Loucy (cell line): ENCODE measurements around the gene MAN1B1.

ENCODE experiments used
- H2AFZ ChIP-seq: fragments of 200-600 bp; sonication (generic); 2 replicates; pipeline ENCODE4 v1.6.0; 2016; ENCODE audit warnings: antibody characterized with exemption, mild to moderate bottlenecking, low read length, moderate library complexity
- H3F3A ChIP-seq: fragments of 200-600 bp; 2 replicates; pipeline ENCODE4 v1.6.0; 2016; ENCODE audit warnings: antibody characterized with exemption, low read depth, mild to moderate bottlenecking
- H3K27me3 ChIP-seq: fragments of 200-600 bp; sonication (generic); 2 replicates; pipeline ENCODE4 v1.6.1; 2014; ENCODE audit warnings: low read length, mild to moderate bottlenecking; ENCODE audit not compliant: insufficient read depth, poor library complexity, severe bottlenecking
- H3K36me3 ChIP-seq: fragments of 200-600 bp; sonication (generic); 2 replicates; pipeline ENCODE4 v1.6.1; 2016; ENCODE audit warnings: low read length; ENCODE audit not compliant: insufficient read depth
- H3K4me1 ChIP-seq: fragments of 200-600 bp; sonication (generic); 2 replicates; pipeline ENCODE4 v1.5.1; 2014; ENCODE audit warnings: low read length, mild to moderate bottlenecking; ENCODE audit not compliant: insufficient read depth, poor library complexity, severe bottlenecking
- H3K4me2 ChIP-seq: fragments of 200-600 bp; sonication (generic); 2 replicates; pipeline ENCODE4 v1.6.0; 2014; ENCODE audit warnings: antibody characterized with exemption, low read length, low read depth, mild to moderate bottlenecking; ENCODE audit not compliant: poor library complexity, severe bottlenecking
- H3K4me3 ChIP-seq: fragments of 200-600 bp; sonication (generic); 2 replicates; pipeline ENCODE4 v1.5.1; 2014; ENCODE audit warnings: low read length, mild to moderate bottlenecking, mixed read lengths; ENCODE audit not compliant: poor library complexity, severe bottlenecking
- H3K79me2 ChIP-seq: fragments of 200-600 bp; sonication (generic); 2 replicates; pipeline ENCODE4 v1.6.1; 2014; ENCODE audit warnings: low read length; ENCODE audit not compliant: insufficient read depth
- H3K9ac ChIP-seq: fragments of 200-600 bp; sonication (generic); 2 replicates; pipeline ENCODE4 v1.6.0; 2014; ENCODE audit warnings: mild to moderate bottlenecking, low read depth, low read length, moderate library complexity; ENCODE audit not compliant: poor library complexity, severe bottlenecking
- H3K9me2 ChIP-seq: fragments of 200-600 bp; sonication (generic); replicated peaks from 2 replicates; pipeline ENCODE4 v1.6.1; 2016; ENCODE audit warnings: low read depth, low read length, mixed read lengths
- H3K9me3 ChIP-seq: fragments of 200-600 bp; sonication (generic); 2 replicates; pipeline ENCODE4 v1.6.1; 2014; ENCODE audit warnings: mild to moderate bottlenecking, antibody characterized with exemption, low read length, low read depth; ENCODE audit not compliant: insufficient read depth
- H4K20me1 ChIP-seq: fragments of 200-600 bp; sonication (generic); 2 replicates; pipeline ENCODE4 v1.6.0; 2014; ENCODE audit warnings: antibody characterized with exemption, low read length, mild to moderate bottlenecking; ENCODE audit not compliant: insufficient read depth, poor library complexity, severe bottlenecking
- CTCF ChIP-seq: fragments of 200-600 bp; sonication (generic); conservative IDR thresholded peaks from 2 replicates; pipeline ENCODE4 v1.5.1; 2014; ENCODE audit warnings: mild to moderate bottlenecking, antibody characterized with exemption, low read length
- EZH2phosphoT487 ChIP-seq: fragments of 200-600 bp; IDR thresholded peaks from 2 replicates; pipeline ENCODE4 v1.6.1; 2018; ENCODE audit warnings: antibody characterized with exemption, mild to moderate bottlenecking, moderate library complexity, borderline replicate concordance

Gene MAN1B1

GRCh38 chr9:137145731-137146526 lies 59.1 kb downstream of the MAN1B1 start:
- no peaks in the 10 kb centered on the region for H3K27me3 ChIP-seq
- TF ChIP-seq CTCF (no peak), EZH2phosphoT487 (no peak)

GRCh38 chr9:137146527-137146918 lies 59.7 kb downstream of the MAN1B1 start:
- Histone ChIP-seq H3K36me3 (no peaks in the 10 kb centered on the region), H3K4me2 (no peak overlapping the region), H3K27me3 (no peaks in the 10 kb centered on the region), H3K4me1 (no peaks in the 10 kb centered on the region), H3K79me2 (no peaks in the 10 kb centered on the region), H3F3A (0 out of 2 replicates have a peak, but pooled peaks cover 4% of the 10 kb centered on the region), H3K9ac (no peak overlapping the region), H4K20me1 (no peaks in the 10 kb centered on the region), H2AFZ (no peak overlapping the region), H3K4me3 (no peak overlapping the region), H3K9me2 (no peaks in the 10 kb centered on the region), H3K9me3 (no peaks in the 10 kb centered on the region)
- TF ChIP-seq EZH2phosphoT487, result no peak
- no peak for TF ChIP-seq CTCF

More at GRCh38 chr9:137145731-137146526, 59.1 kb downstream of the MAN1B1 start:
- Histone ChIP-seq H3K4me2 (no peak overlapping the region), H3K79me2 (no peaks in the 10 kb centered on the region), H3K9me3 (no peaks in the 10 kb centered on the region), H3K9ac (no peak overlapping the region), H3K9me2 (no peaks in the 10 kb centered on the region), H3K4me3 (no peak overlapping the region), H2AFZ (no peak overlapping the region), H3F3A (no peaks in the 10 kb centered on the region), H3K36me3 (no peaks in the 10 kb centered on the region), H4K20me1 (no peaks in the 10 kb centered on the region), H3K4me1 (no peaks in the 10 kb centered on the region)

- no peaks in the 10 kb centered on the region for H3K79me2 ChIP-seq
- H4K20me1 ChIP-seq, result no peaks in the 10 kb centered on the region
- H3F3A ChIP-seq, result 0 out of 2 replicates have a peak, but pooled peaks cover 4% of the 10 kb centered on the region
- TF ChIP-seq EZH2phosphoT487, result no peak
- TF ChIP-seq CTCF, result no peak
- H3K4me1 ChIP-seq, result no peaks in the 10 kb centered on the region
- no peaks in the 10 kb centered on the region for H3K9me2 ChIP-seq
- H3K9ac ChIP-seq, result no peak overlapping the region
- H3K4me2 ChIP-seq, result no peak overlapping the region
- H2AFZ ChIP-seq, result no peak overlapping the region
- H3K27me3 ChIP-seq, result no peaks in the 10 kb centered on the region
- no peak overlapping the region for H3K4me3 ChIP-seq
- H3K36me3 ChIP-seq, result no peaks in the 10 kb centered on the region
- H3K9me3 ChIP-seq, result no peaks in the 10 kb centered on the region
Measured at GRCh38 chr9:137147091-137147792, 60.5 kb downstream of the MAN1B1 start.
